Activated CD8-positive, alpha-beta memory T cell treated with anti-CD3 and anti-CD28 coated beads for 24 hours (primary cell): ENCODE measurements around the gene CALML4.
"Not testable (repeated sequence)": the region's sequence is repeated elsewhere in the genome, so short reads cannot be mapped to it uniquely, and the experiment has no call there.

Experiments used
- DNase-seq: peaks from one replicate; pipeline ENCODE4 v3.0.0-alpha.2; 2020

The CALML4 gene

DNA sequence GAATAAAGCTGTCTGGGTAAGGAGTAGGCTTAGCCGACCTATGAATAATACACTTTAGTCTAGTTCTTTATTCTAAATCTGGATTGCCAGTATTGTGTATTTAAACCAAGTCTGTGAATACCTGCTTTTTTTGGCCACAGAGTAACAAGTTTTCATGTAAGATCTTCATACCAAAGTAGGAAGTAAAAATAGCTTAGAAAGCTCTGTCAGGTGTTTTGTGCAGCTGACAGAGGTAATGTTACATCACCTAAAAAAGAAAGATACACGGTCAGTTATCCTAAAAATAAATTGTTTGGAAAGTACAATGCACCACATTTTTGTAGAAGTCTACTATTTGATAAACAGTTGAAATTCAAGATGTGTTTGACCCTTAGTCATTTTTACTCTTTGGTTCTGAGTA, 16.5 kb downstream of the CALML4 start:
- no peak for DNase-seq

DNA sequence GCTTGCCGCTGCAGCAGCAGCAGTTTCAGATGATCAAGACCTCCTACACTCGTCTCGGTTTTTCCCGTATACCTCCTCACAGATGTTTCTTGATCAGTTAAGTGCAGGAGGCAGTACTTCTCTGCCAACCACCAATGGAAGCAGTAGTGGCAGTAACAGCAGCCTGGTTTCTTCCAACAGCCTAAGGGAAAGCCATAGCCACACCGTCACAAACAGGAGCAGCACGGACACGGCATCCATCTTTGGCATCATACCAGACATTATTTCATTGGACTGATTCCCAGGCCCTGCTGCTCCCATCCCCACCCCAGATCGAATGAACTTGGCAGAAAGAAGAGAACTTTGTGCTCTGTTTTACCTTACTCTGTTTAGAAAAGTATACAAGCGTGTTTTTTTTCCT, 17.6 kb downstream of the CALML4 start:
- DNase-seq = no peak

DNA sequence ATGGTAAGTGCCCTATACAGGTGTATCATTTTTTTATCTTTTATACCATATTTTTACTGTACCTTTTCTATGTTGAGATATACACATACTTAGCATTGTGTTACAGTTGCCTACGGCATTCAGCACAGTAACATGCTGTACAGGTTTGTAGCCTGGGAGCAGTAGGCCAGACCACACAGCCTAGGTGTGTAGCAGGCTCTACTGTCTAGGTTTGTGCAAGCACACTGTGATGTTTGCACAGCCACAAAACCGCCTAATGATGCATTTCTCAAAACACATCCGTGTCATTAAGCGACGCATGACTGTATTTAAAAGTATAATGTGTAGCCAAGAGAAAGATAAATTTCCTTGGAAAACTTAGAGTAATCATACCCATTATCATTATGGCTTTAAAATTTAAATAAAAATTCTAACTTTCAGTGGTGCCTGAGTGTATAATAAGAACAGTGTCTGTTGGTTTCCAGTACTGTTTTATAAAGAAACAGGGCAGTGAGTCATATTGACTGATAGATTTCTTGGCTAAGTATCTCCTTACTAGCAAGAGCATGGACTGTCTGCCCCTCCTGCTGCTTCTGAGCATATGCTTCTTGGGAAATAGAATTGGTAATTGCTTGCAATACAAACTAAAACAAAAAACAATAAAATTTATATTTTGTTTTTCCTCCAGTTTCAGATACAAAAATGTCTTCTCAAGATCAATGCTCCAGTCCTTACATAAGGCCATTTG, 18.3 kb downstream of the CALML4 start:
- DNase-seq = no peak

DNA sequence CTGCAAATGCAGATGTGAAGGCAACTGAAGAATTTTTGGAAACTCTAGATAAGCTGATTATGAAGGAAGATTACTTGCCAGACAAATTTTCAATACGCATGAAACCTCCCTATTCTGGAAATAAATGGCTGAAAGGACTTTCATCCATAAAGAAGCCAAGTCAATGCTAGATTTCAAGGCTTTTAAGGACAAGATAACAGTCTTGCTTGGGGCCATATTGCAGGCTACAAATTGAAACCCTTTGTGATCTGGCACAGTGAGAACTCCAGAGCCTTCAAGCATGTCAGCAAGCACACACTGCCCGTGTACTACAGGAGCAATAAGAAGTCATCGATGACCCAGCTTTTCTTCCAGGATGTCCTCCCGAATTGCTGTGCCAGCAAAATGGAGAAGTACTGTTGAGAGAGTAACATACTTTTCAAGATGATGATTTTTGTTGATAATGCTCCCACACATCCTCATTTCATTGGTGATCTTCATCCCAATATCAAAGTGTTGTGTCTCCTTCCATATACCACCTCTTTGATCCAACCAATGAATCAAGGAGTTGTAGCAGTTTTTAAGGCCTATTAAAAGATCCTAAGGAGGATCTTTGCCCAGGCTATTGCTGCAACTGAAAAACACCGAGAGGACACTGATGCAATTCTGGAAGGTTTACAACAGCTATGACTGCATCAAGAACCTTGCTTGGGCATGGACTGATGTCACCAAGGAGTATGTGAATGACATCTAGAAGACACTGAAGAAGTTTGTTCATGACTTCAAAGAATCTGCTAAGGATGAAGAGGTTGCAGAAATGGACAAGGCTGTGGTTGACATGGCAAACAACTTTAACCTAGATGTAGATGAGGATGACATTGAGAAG, 20.3 kb downstream of the CALML4 start:
- no peak for DNase-seq

DNA sequence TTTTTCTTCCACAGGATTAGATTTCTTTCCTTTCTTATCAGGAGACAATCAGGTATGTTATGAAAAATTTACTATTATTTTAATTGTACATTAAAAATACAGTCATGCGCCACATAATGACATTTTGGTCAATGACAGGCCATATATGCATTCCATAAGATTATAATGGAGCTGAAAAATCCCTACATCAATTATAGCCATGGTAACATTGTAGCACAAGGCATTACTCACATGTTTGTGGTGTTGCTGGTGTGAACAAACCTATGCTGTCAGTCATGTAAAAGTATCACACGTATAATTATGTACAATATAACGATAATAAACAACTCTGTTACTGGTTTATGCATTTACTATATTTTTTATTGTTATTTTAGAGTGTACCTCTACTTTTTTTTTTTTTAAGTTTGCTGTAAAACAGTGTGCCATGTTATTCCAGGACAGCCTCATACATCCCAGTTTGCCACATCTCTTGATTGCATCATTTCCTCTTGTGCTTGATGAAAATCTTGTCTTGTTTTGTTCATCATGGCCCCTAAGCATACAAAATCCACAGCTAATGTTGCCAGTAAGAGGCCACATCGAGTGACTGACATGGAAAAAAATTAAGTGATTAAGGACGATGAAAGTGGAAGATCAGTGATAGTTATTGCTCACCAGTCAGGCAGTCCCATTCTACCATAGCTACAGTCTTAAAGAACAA, 21.4 kb downstream of the CALML4 start:
- no peak for DNase-seq

DNA sequence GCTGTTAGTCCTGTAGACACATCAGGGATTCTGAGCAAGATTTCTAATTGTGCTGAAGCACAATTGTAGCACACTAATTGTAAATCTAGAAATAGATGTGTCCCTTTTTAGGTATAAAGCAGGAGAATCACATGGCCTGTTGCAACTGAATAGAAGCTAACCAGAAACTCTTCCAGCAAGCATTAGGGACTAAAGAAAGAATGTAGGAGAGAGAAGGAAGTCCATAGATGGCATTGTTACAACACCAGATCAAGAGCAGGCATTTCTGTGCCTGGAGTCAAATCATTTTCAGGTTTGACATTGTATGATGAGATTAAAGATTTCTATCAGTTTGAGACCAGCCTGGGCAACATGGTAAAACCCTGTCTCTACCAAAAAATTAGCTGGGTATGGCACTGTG, 27.4 kb downstream of the CALML4 start:
- DNase-seq = no peak

DNA sequence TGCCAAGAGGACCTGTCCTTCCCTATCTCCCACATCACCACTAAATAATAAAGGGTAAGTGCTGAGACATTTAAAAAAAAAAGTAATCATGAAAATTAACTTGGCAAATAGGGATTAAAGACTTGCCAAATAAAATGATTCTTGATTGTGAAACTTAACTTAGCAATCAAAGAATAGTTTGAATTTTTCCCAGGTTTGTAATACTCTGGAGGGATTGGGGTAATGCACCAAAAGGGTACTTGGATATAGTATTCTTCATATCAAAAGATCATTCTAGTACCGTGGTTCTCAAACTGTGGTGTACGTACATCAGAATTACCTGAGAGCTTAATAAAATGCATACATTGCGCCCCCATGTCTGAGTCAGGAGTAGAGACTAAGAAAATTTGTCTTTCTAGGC, 28.5 kb downstream of the CALML4 start:
- no peak for DNase-seq

DNA sequence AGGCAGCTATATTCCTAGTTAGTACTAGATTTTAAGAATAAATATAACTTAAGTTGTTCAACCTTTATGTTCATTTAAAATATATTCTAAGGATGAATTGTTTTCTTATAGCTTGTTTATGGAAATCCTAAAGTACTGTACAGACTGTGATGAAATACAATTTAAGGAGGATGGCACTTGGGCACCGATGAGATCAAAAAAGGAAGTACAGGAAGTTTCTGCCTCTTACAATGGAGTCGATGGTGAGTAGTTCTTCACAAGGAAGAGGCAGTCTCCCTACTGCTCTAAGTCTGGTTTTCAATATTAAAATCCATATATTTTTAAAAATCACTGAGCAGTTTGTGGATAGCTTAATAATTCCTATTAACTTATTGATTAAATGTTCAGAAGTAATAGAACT, 29.6 kb downstream of the CALML4 start:
- no peak for DNase-seq

DNA sequence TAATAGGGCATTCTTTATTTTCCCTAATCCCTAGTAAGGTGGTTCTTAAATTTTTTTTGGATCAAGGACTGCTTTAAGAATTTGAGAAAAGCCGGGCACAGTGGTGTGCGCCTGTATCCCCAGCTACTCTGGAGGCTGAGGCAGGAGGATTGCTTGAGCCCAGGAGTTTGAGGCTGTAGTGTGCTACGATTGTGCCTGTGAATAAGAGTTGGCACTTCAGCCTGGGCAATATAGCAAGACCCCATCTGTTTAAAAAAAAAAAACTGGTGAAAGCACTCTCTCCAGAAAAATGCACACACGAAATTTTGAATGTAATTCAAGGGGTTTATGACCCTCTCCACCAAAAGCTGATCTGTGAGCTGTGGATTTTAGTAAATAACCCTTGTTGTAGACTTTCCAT, 32.0 kb downstream of the CALML4 start:
- no peak for DNase-seq

DNA sequence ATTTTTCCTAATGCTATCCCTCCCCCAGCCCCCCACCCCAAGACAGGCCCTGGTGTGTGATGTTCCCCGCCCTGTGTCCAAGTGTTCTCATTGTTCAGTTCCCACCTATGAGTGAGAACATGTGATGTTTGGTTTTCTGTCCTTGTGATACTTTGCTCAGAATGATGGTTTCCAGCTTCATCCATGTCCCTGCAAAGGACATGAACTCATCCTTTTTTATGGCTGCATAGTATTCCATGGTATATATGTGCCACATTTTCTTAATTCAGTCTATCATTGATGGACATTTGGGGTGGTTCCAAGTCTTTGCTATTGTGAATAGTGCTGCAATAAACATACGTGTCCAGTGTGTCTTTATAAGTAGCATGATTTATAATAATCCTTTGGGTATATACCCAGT, 33.1 kb downstream of the CALML4 start:
- not testable (repeated sequence) for DNase-seq

DNA sequence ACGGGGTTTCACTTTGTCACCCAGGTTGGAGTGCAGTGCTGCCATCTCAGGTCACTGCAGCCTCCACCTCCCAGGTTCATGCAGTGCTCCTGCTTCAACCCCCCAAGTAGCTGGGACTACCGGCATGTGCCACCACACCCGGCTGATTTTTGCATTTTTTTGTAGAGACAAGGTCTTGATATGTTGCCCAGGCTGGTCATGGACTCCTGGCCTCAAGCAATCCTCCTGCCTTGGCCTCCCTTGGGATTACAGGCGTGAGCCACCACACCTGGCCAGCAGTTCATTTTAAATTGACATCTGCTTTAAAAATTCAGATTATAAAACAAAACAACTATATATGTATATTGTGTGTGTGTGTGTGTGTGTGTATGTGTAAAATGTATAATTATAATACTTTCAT, 38.3 kb downstream of the CALML4 start:
- no peak for DNase-seq

DNA sequence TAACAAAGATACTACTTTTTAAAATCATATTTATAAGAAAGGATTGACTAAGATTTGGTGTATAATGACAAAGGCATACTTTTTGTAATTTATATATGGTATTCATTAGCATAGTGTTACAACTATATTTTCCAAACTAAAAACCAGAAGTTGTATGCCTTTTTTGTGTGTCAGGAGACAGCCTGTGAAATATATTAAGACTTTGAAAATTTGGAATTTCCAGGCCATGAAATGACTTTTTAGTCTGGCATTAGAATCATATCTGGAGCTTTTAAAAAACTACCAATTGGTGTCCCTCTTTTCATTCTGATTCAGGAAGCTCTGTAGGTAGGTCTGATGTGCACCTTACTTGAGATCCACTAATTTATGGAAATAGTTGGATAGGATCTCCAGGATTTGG, 41.9 kb downstream of the CALML4 start:
- no peak for DNase-seq

DNA sequence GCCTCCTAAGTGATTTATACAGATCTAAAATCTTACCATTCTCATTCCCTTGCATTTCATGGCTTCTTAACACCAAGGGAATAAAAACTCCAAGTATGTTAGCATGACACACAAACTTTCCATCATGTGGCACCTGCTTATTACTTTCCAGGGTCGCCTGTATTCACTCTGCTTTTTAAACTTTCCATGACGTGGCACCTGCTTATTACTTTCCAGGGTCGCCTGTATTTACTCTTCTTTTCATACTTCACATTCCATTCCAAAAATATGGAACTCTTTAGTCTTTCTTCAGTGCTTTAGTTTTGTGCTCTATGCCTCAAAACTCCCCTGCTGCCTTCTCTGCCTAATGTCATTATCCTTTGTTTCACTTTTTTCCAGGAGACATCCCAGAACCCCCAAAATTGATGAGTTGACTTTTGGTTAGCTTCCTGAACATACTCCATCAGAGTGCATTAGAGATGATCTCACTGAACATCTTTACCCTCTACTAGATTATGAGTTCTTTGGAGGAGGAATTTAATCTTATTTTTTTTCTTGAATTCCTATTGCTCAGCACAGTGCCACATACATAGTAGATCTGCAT, 47.0 kb downstream of the CALML4 start:
- no peak for DNase-seq

DNA sequence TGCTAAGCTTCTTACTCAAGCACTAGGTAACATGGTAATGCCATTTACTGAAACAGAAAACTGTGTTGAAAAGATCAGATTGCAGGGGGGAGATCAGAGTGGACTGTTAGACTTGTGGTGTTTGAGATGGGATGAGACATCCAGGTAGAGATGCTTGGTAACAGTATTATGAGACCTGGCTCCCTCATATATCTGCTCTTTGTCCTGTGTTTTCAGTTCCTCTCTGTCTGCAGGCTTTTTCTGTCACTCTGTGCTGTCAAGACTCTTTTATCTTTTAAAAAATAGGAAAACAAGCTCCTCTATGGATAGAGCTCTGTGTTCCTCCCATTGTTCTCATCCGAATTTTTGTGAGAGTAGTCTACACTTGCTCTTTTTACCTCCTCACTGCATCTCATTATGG, 48.1 kb downstream of the CALML4 start:
- no peak for DNase-seq

DNA sequence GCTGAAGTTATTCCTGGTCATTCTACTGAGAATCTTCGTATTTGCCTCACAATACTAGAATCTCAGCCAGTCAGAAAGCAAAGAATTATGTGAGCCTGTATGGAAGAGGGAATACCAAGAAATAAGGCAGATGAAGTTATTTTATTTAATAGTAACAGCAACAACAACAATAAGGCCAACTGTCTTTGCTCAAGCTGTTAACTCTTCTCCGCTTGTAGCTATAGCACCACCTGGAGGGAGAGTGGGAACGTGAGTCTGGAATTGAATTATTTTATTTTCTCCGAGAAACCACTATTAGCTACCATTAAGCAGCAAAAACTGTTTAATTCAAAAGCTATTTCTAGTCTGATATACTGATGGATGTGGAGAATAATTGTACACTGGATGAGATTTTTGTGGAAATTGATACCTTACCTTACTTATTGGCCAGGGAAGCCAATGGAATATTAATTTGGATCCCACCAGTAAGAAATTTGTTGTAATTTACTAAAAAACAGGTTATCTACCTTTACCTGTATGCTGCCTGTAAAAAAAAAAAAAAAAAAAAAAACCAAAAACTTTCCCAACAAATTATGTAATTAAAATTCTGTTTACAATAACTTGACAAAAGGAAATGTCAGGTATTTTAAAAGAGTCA, 50.1 kb downstream of the CALML4 start:
- DNase-seq = no peak

DNA sequence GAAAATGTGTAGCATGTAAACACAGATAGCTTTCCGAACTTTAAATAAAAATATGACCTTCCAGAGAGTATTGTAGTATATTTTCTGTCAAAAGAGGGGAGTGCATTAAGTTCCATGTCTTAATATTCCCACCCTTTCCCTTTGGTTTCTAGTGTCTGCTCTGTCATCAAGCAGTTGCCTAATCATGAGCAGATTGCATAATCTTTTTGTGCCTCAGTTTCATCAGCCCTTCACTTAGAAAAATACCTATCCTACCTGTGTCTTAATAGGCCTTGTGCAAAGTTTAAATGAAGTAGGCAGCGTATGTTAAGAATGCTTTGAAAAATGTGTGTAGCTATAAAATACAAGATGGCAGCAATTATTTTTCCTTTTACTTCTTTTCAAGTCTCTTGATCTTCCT, 52.8 kb downstream of the CALML4 start:
- DNase-seq = no peak

DNA sequence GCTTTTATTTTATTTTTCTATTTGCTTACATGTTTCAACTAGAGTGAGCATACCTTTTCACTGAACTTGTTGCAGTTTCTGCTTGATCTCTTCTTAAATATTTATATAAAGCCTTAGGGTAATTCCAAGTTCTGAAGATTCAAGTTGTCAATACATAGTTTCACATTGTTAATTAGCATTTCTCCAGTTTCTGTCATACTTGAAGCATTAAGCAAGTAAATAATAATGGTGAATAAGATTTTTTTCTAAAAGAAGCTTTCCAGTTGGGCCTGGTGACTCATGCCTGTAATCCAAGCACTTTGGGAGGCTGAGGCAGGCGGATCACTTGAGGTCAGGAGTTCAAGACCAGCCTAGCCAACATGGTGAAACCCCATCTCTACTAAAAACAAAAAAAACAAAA, 53.9 kb downstream of the CALML4 start:
- no peak for DNase-seq

DNA sequence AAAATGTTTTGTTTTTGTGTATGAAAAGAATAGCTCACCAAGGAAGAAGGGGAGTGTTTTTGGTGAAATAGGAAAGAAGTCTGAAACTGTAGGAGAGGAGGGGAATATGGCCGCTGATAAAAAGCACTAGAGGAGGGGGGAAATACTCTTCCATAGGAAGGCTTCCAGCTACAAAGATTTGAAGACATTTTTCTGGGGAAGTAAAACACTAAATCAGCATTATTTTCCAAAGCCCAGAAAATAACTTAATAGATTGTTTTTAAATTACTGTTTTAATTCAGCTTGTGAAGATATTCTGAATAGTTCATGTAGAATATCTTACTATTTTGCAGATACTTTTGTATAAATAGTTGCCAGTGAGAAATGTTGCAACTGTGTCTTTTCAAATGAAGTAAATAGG, 54.9 kb downstream of the CALML4 start:
- DNase-seq = no peak

DNA sequence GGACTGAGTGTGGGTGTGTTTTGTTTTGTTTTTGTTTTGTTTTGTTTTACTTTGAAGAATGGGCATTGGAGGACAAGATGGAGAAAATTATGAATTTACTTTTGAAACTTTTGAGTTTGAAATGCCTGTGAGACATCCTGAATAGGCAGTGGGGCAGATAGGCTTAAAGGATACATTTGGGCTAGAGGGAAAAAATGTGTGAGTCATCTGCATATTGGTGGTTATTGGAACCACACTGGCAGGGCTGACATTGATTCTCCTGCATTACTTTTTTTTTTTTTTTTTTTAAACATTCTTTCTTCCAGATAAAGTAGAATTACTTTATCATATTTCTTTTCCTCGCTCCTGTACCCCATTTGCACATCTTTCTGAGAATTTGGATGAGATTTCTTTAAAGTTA, 56.1 kb downstream of the CALML4 start:
- DNase-seq = no peak

DNA sequence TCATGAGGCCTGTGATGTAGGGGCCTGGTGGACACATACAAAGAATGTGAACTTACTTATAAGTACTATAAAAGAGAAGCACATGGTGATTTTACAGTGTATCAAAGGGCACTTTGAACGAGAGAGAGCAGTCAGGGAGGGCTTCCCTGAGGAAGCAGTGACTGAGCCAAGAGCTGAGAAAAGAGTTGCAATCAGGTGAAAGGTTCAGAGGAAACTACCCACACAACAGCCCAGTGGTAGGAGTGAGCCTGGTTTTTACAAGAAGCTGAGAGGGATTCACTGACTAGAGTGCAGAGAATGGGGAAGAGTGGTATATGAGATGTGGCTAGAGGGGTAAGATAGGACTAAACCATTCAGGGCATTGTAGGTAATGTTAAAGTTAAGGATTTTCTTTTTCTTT, 57.1 kb downstream of the CALML4 start:
- no peak for DNase-seq

DNA sequence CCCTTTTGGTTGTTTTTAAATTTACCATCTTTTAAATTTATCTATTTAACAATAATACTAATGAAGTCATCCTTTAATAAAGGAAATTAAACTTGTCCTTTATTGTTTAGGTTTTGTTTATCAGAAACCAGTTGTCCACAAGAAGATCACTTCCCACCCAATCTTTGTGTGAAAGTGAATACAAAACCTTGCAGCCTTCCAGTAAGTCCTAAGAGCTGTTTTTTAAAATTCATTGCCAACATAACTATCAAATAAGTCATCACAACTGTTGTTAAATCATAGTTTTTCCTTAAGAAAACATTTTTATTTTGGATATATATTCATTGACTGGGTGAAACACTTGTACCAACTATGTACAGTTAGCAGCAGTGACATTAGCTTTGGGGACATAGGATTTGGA, 59.4 kb downstream of the CALML4 start:
- no peak for DNase-seq

DNA sequence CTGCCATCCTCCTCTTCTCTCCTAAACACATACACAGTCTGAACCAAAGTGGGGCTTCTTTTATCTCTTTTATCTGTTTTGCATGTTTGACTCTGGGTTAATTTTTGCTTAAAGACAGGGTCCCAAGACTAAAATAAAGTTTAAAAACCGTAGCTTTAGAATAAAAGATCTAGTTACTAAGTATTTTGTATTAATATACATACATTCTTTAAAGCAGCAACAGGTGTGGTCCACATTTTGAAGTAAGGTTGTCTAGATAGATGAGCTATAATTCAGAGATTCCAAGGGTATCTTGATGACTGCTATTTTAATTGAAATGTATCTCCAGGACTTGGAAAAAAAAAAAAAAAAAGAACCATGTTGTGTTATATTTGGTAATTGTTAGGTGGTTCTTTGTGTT, 61.3 kb downstream of the CALML4 start:
- no peak for DNase-seq

DNA sequence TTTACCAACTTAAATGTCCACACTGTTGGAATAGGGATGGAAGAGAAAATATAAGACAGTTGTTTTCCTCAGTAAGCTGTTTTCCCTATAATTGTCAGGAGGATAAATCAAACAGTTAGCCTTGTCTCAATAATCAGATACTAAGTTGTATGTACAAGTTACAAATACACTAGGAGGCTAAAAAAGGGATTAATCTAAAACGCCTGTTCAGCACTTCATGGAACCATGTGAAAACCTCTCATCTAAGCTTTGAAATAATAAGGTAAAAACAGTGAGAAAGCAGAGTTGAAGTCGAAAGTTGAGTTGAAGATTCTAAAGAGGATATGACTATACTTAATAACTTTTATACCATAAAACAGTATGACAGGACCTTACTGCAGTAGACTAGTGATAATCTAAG, 62.0 kb downstream of the CALML4 start:
- no peak for DNase-seq
